ENCODE data around the gene CLDN10. TPM values are rescaled to one million over a fixed set of nuclear protein-coding genes. Genes with fewer than 3 reads are reported as not detected.

CLDN10 gene
- total RNA-seq, 1 donor from 2014 or later = 3.0 TPM

GRCh38 chr13:95516021-95516420 lies 36.5 kb upstream of the CLDN10 start:
- H3K4me1 Mint-ChIP-seq (ENCODE audit: low read depth) = no peaks in the 10 kb centered on the region
- H3K4me3 Mint-ChIP-seq (ENCODE audit: low read depth) = no peak overlapping the region
- TF ChIP-seq CTCF (IDR thresholded peaks at IDR 0.05; ENCODE audit: unreplicated experiment) = no peak
- DNase-seq (ENCODE audit: low spot score, unreplicated experiment) = no peak
- H3K36me3 Mint-ChIP-seq (ENCODE audit: insufficient read depth) = no peaks in the 10 kb centered on the region
- H3K27me3 Mint-ChIP-seq = peaks cover 6% of the 10 kb centered on the region
- no peaks in the 10 kb centered on the region for H3K9me3 Mint-ChIP-seq (ENCODE audit: low read depth)
- no peak overlapping the region for H3K27ac Mint-ChIP-seq

- DNase-seq (ENCODE audit: low spot score, unreplicated experiment) = no peak
- Mint-ChIP-seq H3K27me3 (peaks cover 6% of the 10 kb centered on the region), H3K9me3 (ENCODE audit: low read depth) (no peaks in the 10 kb centered on the region), H3K4me1 (ENCODE audit: low read depth) (no peaks in the 10 kb centered on the region), H3K36me3 (ENCODE audit: insufficient read depth) (no peaks in the 10 kb centered on the region), H3K4me3 (ENCODE audit: low read depth) (no peak overlapping the region), H3K27ac (no peak overlapping the region)
- TF ChIP-seq CTCF (IDR thresholded peaks at IDR 0.05; ENCODE audit: unreplicated experiment) = no peak
Observed at GRCh38 chr13:95516492-95516891, 36.0 kb upstream of the CLDN10 start.

GRCh38 chr13:95523598-95523997 lies 28.9 kb upstream of the CLDN10 start:
- DNase-seq (ENCODE audit: low spot score, unreplicated experiment) = no peak
- Mint-ChIP-seq H3K36me3 (ENCODE audit: insufficient read depth) (no peaks in the 10 kb centered on the region), H3K9me3 (ENCODE audit: low read depth) (peaks cover 3% of the 10 kb centered on the region), H3K27ac (no peak overlapping the region), H3K4me1 (ENCODE audit: low read depth) (no peaks in the 10 kb centered on the region), H3K4me3 (ENCODE audit: low read depth) (no peak overlapping the region), H3K27me3 (no peaks in the 10 kb centered on the region)
- no peak for TF ChIP-seq CTCF (IDR thresholded peaks at IDR 0.05; ENCODE audit: unreplicated experiment)

GRCh38 chr13:95524264-95524901 lies 28.1 kb upstream of the CLDN10 start:
- Mint-ChIP-seq H3K9me3 (ENCODE audit: low read depth) (peaks cover 3% of the 10 kb centered on the region), H3K4me3 (ENCODE audit: low read depth) (no peak overlapping the region), H3K27ac (no peak overlapping the region), H3K27me3 (no peaks in the 10 kb centered on the region), H3K36me3 (ENCODE audit: insufficient read depth) (no peaks in the 10 kb centered on the region), H3K4me1 (ENCODE audit: low read depth) (no peaks in the 10 kb centered on the region)
- DNase-seq (ENCODE audit: low spot score, unreplicated experiment) = no peak
- TF ChIP-seq CTCF (IDR thresholded peaks at IDR 0.05; ENCODE audit: unreplicated experiment) = no peak

GRCh38 chr13:95527955-95528354 lies 24.6 kb upstream of the CLDN10 start:
- H3K36me3 Mint-ChIP-seq (ENCODE audit: insufficient read depth) = no peaks in the 10 kb centered on the region
- peaks cover 3% of the 10 kb centered on the region for H3K9me3 Mint-ChIP-seq (ENCODE audit: low read depth)
- H3K4me1 Mint-ChIP-seq (ENCODE audit: low read depth) = peaks cover 5% of the 10 kb centered on the region
- H3K27ac Mint-ChIP-seq = no peak overlapping the region
- H3K27me3 Mint-ChIP-seq = no peaks in the 10 kb centered on the region
- no peak for TF ChIP-seq CTCF (IDR thresholded peaks at IDR 0.05; ENCODE audit: unreplicated experiment)
- H3K4me3 Mint-ChIP-seq (ENCODE audit: low read depth) = no peak overlapping the region
- DNase-seq (ENCODE audit: low spot score, unreplicated experiment) = no peak

All from progenitor cell of endocrine pancreas (in vitro differentiated cells).